Measurements from ENCODE around the gene TXNRD3. TPM values are rescaled to one million over a fixed set of nuclear protein-coding genes. Genes with fewer than 3 reads are reported as not detected.

The TXNRD3 gene
- total RNA-seq, 1 experiment from 2014 or later, result 6.9 TPM

DNA sequence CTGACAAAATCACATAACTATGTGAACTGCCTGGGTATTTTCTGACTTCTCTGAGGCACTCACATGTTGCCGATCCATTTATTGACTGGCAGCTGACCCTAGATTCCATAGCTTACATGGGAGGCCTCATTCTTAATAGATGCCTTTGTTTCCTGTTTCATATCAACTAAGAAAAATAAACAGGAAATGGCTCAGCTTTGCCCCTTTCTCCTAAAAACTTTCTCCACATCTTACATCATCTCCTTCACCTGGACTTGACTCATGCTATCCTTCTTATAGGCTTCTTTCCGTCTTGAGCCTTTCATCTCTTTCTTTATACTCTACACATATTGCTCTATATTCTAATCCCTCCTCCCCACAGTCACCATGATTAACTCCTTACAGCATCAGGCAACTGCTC is 38.0 kb downstream of the TXNRD3 start (continued):
- TF ChIP-seq, protein P1, sequence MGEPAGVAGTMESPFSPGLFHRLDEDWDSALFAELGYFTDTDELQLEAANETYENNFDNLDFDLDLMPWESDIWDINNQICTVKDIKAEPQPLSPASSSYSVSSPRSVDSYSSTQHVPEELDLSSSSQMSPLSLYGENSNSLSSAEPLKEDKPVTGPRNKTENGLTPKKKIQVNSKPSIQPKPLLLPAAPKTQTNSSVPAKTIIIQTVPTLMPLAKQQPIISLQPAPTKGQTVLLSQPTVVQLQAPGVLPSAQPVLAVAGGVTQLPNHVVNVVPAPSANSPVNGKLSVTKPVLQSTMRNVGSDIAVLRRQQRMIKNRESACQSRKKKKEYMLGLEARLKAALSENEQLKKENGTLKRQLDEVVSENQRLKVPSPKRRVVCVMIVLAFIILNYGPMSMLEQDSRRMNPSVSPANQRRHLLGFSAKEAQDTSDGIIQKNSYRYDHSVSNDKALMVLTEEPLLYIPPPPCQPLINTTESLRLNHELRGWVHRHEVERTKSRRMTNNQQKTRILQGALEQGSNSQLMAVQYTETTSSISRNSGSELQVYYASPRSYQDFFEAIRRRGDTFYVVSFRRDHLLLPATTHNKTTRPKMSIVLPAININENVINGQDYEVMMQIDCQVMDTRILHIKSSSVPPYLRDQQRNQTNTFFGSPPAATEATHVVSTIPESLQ (CRISPR knock-in tag; IDR thresholded peaks at IDR 0.05), result no peak
- TF ChIP-seq ZNF317 (CRISPR knock-in tag; IDR thresholded peaks at IDR 0.05; ENCODE audit: borderline replicate concordance, low read depth), result no peak
- TF ChIP-seq TCF7 (CRISPR knock-in tag; IDR thresholded peaks at IDR 0.05; ENCODE audit: low read depth), result no peak
- TF ChIP-seq, protein P2, sequence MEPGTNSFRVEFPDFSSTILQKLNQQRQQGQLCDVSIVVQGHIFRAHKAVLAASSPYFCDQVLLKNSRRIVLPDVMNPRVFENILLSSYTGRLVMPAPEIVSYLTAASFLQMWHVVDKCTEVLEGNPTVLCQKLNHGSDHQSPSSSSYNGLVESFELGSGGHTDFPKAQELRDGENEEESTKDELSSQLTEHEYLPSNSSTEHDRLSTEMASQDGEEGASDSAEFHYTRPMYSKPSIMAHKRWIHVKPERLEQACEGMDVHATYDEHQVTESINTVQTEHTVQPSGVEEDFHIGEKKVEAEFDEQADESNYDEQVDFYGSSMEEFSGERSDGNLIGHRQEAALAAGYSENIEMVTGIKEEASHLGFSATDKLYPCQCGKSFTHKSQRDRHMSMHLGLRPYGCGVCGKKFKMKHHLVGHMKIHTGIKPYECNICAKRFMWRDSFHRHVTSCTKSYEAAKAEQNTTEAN (CRISPR knock-in tag; IDR thresholded peaks at IDR 0.05), result no peak

DNA sequence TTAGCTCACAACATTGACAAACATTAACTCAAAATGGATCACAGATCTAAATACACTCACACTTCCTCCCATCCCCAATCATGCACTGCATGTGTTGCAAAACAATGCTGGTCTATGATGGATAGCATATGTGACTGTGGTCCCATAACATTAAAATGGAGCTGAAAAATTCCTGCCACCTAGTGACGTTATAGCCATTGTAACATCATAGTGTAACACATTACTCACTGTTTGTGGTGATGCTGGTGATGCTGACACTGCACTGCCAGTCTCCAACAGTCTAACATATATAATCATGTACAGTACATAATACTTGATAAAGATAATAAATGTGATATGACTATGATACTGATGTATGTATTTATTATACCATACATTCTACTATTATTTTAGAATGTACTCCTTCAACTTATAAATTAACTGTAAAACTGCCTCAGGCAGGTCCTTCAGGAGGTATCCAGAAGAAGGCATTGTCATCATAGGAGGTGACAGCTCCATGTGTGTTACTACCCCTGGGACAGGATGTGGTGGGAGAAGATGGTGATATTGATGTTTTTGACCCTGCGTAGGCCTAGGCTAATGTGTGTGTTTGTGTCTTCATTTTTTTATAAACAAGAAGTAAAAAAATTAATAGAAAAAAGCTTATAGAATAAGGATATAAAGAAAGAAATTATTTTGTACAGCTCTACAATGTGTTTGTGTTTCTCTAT is 41.3 kb downstream of the TXNRD3 start:
- H3K36me3 Mint-ChIP-seq, result no peaks in the 10 kb centered on the region; the same call in 1 of the 2 replicates
- DNase-seq (ENCODE audit: low spot score), result no peak
- H3K27me3 Mint-ChIP-seq (ENCODE audit: low read depth), result no peaks in the 10 kb centered on the region
- no peak overlapping the region for H3K4me3 Mint-ChIP-seq
- H3K4me1 Mint-ChIP-seq, result no peaks in the 10 kb centered on the region
- ATAC-seq, result no peak
- CTCF ChIA-PET, result interaction anchor here (0.9 kb wide), 1 partner anchor 82 kb away, joined by 3 read pairs; no protein-coding TSS in a partner anchor
- TF ChIP-seq, protein P3, sequence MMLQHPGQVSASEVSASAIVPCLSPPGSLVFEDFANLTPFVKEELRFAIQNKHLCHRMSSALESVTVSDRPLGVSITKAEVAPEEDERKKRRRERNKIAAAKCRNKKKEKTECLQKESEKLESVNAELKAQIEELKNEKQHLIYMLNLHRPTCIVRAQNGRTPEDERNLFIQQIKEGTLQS (CRISPR knock-in tag; conservative IDR thresholded peaks at IDR 0.05), result no peak
- H3K27ac Mint-ChIP-seq, result no peak overlapping the region
- POLR2A ChIA-PET, result no interaction called here
- no peaks in the 10 kb centered on the region for H3K9me3 Mint-ChIP-seq

DNA sequence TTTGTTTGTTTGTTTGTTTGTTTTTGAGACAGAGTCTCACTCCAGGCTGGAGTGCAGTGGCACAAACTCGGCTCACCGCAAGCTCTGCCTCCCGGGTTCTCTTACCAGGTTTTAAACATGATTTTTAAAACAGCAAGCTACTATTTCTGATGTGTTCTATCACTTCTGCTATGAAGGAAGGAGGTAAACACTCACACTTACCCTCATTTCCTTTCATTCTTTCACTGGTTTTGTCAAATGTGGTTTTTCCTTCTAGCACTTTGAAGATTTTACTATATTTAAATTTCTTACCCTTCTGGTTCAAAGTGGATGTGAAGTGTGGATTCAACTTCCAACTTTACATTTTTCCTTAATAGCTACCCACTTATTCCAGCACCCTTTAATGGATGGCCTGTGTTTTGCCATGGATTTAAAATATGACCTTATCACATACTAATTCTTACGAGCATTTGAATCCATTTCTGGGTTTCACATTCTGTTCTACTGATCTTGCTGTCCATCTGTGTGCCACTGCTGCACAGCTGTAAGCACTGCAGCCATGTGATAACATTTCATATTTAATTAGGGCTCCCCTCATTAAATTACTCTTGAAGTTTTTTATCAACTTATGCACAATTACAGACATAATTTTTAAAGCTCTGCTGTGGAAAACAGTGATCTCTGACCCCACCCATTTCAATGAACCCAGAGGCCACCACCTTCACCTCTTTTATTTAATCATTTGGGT is 42.3 kb downstream of the TXNRD3 start:
- no peak for DNase-seq (ENCODE audit: low spot score)
- no peak for ATAC-seq
- Mint-ChIP-seq H3K36me3 (no peaks in the 10 kb centered on the region; the same call in 1 of the 2 replicates), H3K4me1 (no peaks in the 10 kb centered on the region), H3K4me3 (no peak overlapping the region), H3K9me3 (no peaks in the 10 kb centered on the region), H3K27me3 (ENCODE audit: low read depth) (no peaks in the 10 kb centered on the region), H3K27ac (no peak overlapping the region)
- no peak for TF ChIP-seq TEAD4 (CRISPR knock-in tag; IDR thresholded peaks at IDR 0.05)
- no peak for TF ChIP-seq ZNF317 (CRISPR knock-in tag; IDR thresholded peaks at IDR 0.05; ENCODE audit: borderline replicate concordance, low read depth)
- TF ChIP-seq, protein P4, sequence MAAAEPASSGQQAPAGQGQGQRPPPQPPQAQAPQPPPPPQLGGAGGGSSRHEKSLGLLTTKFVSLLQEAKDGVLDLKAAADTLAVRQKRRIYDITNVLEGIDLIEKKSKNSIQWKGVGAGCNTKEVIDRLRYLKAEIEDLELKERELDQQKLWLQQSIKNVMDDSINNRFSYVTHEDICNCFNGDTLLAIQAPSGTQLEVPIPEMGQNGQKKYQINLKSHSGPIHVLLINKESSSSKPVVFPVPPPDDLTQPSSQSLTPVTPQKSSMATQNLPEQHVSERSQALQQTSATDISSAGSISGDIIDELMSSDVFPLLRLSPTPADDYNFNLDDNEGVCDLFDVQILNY (CRISPR knock-in tag; IDR thresholded peaks at IDR 0.05), result no peak
- no peak for TF ChIP-seq SP1 (CRISPR knock-in tag; conservative IDR thresholded peaks at IDR 0.05)
- no peak for TF ChIP-seq CBFB (CRISPR knock-in tag; IDR thresholded peaks at IDR 0.05; ENCODE audit: low read depth)
- ChIA-PET POLR2A (no interaction called here), CTCF (interaction anchor here (0.6 to 0.9 kb wide), 2 partner anchors 81 to 1067 kb away, joined by 3 read pairs; no protein-coding TSS in a partner anchor)

DNA sequence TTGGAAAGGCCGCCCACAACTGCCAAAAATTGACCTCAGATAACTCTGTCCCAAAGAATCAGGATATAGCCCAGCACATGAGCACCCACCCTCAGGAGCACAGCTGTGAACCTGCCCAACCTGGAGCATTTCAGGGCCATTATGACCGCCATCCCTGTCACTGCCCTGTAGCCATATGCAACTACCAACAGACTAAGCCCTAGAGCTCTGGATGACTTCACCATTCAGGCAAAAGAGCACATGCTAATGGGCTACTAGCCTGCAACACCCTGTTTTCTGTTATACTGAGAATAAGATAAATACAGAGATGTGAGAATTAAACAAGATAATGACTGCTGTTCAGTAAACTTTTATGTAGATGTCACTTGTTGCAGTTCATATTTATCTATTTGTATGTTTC is 45.0 kb downstream of the TXNRD3 start:
- Mint-ChIP-seq H3K9me3 (no peaks in the 10 kb centered on the region), H3K4me1 (no peaks in the 10 kb centered on the region), H3K27me3 (ENCODE audit: low read depth) (no peaks in the 10 kb centered on the region), H3K36me3 (no peaks in the 10 kb centered on the region; the same call in 1 of the 2 replicates), H3K27ac (no peak overlapping the region), H3K4me3 (no peak overlapping the region)
- ChIA-PET CTCF (interaction anchor here (0.5 kb wide), 1 partner anchor 74 kb away, joined by 4 read pairs; no protein-coding TSS in a partner anchor), POLR2A (interaction anchor here (0.5 kb wide), 1 partner anchor 34 kb away, joined by 3 read pairs; no protein-coding TSS in a partner anchor)
- no peak for DNase-seq (ENCODE audit: low spot score)
- ATAC-seq, result no peak
- no peak for TF ChIP-seq ZNF416 (CRISPR knock-in tag; IDR thresholded peaks at IDR 0.05)
- no peak for TF ChIP-seq TEAD4 (CRISPR knock-in tag; IDR thresholded peaks at IDR 0.05)
- no peak for TF ChIP-seq HMGA2 (CRISPR knock-in tag; IDR thresholded peaks at IDR 0.05)
- TF ChIP-seq, protein P5, sequence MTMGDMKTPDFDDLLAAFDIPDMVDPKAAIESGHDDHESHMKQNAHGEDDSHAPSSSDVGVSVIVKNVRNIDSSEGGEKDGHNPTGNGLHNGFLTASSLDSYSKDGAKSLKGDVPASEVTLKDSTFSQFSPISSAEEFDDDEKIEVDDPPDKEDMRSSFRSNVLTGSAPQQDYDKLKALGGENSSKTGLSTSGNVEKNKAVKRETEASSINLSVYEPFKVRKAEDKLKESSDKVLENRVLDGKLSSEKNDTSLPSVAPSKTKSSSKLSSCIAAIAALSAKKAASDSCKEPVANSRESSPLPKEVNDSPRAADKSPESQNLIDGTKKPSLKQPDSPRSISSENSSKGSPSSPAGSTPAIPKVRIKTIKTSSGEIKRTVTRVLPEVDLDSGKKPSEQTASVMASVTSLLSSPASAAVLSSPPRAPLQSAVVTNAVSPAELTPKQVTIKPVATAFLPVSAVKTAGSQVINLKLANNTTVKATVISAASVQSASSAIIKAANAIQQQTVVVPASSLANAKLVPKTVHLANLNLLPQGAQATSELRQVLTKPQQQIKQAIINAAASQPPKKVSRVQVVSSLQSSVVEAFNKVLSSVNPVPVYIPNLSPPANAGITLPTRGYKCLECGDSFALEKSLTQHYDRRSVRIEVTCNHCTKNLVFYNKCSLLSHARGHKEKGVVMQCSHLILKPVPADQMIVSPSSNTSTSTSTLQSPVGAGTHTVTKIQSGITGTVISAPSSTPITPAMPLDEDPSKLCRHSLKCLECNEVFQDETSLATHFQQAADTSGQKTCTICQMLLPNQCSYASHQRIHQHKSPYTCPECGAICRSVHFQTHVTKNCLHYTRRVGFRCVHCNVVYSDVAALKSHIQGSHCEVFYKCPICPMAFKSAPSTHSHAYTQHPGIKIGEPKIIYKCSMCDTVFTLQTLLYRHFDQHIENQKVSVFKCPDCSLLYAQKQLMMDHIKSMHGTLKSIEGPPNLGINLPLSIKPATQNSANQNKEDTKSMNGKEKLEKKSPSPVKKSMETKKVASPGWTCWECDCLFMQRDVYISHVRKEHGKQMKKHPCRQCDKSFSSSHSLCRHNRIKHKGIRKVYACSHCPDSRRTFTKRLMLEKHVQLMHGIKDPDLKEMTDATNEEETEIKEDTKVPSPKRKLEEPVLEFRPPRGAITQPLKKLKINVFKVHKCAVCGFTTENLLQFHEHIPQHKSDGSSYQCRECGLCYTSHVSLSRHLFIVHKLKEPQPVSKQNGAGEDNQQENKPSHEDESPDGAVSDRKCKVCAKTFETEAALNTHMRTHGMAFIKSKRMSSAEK (CRISPR knock-in tag; IDR thresholded peaks at IDR 0.05; ENCODE audit: borderline replicate concordance), result no peak
- no peak for TF ChIP-seq SP1 (CRISPR knock-in tag; conservative IDR thresholded peaks at IDR 0.05)
- no peak for TF ChIP-seq TCF7 (CRISPR knock-in tag; IDR thresholded peaks at IDR 0.05; ENCODE audit: low read depth)
- TF ChIP-seq, protein P6, sequence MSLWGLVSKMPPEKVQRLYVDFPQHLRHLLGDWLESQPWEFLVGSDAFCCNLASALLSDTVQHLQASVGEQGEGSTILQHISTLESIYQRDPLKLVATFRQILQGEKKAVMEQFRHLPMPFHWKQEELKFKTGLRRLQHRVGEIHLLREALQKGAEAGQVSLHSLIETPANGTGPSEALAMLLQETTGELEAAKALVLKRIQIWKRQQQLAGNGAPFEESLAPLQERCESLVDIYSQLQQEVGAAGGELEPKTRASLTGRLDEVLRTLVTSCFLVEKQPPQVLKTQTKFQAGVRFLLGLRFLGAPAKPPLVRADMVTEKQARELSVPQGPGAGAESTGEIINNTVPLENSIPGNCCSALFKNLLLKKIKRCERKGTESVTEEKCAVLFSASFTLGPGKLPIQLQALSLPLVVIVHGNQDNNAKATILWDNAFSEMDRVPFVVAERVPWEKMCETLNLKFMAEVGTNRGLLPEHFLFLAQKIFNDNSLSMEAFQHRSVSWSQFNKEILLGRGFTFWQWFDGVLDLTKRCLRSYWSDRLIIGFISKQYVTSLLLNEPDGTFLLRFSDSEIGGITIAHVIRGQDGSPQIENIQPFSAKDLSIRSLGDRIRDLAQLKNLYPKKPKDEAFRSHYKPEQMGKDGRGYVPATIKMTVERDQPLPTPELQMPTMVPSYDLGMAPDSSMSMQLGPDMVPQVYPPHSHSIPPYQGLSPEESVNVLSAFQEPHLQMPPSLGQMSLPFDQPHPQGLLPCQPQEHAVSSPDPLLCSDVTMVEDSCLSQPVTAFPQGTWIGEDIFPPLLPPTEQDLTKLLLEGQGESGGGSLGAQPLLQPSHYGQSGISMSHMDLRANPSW (CRISPR knock-in tag; conservative IDR thresholded peaks at IDR 0.05; ENCODE audit: low read depth), result no peak
- TF ChIP-seq, protein P7, sequence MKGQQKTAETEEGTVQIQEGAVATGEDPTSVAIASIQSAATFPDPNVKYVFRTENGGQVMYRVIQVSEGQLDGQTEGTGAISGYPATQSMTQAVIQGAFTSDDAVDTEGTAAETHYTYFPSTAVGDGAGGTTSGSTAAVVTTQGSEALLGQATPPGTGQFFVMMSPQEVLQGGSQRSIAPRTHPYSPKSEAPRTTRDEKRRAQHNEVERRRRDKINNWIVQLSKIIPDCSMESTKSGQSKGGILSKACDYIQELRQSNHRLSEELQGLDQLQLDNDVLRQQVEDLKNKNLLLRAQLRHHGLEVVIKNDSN (CRISPR knock-in tag; IDR thresholded peaks at IDR 0.05), result no peak

Measured in WTC11 (cell line).